ENCODE measurements around the gene LAMA5.

The LAMA5 gene

DNA sequence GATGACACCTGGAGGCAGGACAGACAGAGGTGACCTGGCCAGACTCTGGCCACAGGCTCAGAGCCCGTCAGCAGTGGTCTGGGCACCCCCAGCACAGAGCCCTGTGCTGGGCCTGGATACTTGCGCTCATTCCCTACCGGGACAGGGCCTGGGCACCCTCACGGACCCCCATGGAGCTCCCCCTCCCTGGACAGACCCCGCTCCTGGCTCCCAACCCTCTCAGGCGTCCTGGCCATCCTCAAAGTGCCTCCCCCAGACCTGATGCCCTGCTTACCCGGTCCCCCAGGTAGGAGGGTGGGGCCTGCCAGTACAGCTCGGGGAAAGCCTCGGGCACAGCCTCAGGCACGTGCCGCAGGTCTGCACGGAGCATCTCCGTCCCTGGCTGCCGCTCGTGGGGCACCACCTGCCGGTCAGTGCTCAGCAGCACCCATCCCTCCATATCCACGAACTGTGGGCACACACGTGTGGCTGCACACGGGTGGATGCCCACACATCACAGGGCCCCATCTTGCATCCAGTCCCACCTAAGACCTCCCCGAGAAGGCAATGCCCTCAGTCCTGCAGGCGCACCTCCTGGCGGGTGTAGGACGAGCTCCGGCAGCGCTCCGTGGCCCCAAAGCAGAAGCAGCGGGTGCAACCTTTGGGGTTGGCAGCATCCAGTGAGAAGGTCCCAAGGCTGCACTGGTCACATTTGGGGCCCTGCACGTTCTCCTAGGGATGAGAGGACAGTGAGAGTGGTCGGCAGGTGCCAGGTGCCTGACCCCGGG, 40.0 kb downstream of the LAMA5 start:
- no peak for DNase-seq

DNA sequence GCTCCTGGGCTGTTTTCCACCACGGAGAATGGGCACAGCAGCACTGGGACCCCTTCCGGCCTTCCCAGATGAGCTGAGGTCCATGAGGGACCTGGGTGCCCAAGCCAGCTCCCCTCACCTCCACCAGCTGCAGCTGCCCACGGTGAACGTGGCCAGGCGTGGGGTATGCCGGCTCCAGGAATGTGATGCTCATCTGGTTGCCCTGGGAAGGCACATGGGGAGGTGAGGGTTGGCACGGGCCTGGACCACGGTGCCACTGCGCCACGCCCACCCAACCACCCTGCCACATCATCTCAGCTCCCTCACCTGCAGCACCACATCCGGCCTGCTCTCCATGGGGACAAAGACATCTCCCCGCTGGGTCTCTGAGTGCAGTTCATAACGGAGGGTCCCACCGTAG, 40.6 kb downstream of the LAMA5 start:
- no peak for DNase-seq

DNA sequence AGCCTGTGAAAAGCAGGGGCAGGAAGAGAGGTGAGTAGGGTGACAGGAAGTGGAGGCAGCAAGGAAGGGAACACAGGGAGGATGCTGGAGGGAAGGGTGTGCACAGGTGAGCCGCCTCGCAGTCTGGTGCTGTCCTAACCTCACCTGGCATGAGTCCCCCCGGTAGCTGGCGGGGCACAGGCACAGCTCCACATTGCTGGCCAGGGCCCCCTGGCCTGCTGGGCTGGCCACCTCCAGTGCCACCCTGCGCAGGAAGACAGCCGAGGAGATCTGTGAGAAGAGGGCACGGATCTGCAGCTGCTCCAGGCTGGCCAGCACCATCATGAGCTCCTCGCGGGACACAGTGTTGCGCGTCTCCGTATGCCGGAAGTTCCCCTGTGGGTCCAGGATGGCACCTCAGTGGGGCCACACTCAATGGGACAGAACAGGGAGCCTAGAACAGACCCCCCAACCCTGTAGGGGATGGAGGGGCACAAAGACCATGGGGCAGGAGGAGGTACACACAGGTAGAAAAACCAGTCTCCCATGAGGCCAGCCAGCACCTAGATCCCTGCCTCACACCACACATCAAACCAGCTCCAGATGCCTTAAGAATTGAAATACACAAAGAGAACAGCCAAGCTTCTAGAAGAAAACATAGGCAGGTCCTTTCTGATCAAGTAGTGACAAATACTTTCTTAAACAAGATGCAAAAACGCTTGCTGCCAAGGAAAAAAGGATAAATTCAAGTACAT, 41.8 kb downstream of the LAMA5 start:
- no peak for DNase-seq

DNA sequence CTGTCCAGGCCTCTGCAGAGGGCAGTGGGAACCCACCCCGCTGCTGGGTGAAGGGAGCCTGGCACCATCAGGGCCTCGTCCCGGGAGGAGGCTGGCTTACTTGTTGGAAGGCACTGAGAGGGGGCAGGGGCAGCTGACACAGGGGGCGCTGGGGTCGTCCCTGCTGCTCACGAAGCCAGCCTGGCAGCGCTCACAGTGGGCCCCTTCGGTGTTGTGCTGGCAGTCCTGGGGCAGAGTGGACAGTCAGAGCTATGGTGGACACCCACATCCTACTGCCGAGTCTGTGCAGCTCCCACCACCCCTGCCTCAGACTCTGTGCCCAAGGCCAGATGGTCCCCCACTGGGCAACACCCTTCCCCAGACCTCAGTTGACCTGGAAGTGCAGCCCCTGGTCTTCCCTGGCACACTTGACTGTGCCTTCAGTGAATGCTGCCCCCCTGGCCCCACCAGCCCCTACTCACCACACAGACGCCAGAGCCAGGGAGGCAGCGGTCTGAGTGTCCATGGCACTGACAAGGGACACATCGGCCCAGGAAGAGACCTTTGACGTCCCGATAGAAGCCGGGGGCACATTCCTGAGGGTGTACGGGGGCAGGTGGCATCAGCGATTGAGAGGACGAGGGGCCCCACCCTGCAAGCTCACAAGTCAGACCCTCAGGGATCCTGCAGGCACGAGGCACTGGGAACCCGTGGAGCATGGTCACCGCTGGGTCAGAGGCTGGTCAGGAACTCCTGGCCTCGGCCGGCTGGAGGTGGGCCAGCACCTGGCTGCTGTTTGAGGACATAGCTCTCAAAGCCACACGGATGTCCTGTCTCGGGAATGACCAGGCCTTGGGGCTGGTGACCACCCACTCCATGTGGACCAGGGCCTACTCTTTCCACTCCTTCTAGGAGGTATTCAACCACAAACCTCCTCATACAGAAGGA, 42.9 kb downstream of the LAMA5 start:
- DNase-seq: no peak

DNA sequence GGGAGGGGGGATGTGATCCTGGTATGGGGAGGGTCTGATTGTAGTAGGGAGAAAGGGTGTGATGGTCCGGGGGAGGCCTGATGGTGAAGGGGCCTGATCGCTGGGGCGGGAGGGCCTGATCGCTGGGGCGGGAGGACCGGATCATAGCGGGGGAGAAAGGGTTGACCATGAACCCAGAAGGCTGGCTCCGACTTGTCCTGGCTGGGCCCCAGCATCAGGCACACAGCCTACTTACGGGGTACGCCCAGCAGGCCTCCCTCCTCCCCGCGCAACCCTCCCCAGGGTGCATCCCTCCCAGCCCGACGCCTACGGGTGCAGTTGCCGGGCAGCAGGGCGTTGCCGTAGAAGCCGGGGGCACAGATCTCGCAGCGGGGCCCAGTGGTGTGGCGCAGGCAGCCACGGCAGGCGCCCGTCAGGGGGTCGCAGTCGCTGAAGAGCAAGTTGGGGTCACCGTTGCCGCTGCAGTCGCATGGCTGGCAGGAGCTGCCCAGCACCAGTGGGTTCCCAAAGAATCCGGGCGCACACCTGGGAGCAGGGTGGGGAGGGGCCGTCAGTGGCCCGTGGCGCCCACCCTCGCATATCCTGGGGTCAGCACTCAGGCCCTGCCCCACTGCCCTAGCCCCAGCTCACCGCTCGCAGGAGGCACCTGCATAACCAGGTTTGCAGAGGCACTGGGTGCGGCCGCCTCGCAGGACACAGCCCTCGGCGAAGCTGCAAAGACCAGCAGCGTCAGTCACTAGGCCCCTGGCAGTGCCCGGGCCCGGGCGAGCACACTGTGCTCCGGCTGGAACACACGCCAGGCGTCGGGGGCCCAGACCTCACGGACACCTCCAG, 43.7 kb downstream of the LAMA5 start:
- DNase-seq: no peak

DNA sequence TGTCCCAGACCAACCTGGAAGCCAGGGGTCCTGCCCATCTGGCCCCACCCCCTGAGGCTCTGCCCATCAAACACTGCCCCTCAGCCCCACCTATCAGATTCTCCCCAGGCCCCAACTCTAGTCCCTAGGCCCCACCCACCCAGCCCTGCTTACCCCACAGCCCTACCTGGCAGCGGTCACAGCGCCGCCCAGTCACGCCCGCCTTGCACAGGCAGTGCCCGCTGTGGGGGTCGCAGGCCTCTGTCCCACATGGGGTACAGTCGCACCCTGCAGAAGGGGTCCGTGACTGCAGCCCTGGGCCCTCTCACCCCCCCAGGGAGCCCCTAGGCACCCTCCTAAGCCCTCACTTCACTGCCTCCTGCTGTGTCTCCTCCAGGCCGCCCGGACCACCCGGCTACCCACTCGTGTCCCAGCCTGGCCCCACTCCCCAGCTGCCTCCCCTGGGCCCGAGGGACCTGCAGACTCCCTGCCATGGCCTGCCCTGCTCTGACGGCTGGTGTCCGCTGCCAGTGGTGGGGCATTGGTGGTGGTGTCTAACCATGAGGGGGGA, 44.5 kb downstream of the LAMA5 start:
- DNase-seq: no peak

DNA sequence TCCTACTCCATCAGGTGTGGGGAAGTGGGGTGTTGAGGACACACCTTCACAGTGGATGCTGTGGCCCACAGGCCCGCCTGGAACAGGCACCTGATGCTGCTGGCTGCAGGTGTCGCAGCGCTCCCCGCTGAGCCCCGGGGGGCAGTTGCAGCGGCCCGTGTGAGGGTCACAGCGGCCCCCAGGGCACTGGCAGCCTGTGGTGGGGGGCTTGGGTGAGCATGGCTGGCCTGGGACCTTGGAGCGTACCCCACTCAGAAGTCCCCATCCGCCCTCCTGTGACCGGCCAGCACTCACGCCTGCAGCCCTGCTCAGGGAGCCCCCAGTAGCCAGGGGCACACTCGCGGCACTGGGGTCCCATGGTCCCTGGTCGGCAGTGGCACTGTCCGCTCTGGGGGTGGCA, 45.1 kb downstream of the LAMA5 start:
- no peak for DNase-seq

DNA sequence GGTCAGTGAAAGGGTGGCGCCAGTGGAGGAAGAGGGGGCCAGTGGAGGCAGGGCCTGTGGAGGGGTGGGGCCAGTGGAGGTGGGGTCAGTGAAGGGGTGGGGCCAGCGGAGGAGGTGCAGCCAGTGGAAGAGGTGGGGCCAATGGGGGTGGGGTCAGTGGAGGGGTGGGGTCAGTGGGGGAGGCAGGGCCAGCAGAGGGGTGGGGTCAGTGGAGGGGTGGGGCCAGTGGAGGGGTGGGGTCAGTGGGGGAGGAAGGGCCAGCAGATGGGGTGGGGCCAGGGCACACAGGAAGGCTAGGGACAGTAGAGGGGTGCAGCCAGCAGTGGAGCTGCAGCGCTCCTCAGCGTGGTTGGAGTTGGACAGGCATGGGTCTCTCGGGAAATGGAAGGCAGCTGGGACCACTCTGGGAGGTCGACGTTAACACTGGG, 45.6 kb downstream of the LAMA5 start:
- no peak for DNase-seq

DNA sequence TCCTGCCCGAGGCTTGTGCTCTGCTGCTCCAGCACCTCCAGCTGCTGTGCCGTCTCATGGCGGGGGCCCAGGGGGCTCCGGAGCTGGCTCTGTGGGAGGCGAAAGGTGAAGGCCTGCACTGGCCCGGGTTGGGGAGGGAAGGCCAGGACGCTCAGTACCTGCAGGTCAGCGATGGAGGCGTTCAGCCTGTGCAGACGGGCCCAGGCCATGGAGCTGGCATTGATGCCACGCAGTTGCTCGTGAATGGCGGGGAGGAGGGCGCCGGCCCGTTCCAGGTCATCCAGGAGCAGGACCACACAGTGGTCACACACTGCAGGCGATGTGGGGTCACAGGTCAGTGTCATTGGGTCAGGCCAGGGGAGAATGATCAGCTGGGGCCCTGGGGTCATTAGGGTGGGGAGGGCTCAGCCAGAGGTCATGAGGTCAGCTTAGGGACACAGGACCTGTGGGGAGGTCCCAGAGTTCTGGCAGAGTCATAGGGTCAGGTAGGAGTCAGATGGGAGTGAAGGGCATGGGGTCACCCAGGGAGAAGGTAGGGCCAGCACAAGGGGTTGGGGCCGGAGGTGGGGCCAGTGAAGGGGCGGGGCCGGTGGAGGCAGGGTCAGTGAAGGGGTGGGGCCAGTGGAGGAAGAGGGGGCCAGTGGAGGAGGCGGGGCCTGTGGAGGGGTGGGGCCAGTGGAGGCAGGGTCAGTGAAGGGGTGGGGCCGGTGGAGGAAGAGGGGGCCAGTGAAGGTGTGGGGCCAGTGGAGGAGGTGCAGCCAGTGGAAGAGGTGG, 46.3 kb downstream of the LAMA5 start:
- DNase-seq: no peak

DNA sequence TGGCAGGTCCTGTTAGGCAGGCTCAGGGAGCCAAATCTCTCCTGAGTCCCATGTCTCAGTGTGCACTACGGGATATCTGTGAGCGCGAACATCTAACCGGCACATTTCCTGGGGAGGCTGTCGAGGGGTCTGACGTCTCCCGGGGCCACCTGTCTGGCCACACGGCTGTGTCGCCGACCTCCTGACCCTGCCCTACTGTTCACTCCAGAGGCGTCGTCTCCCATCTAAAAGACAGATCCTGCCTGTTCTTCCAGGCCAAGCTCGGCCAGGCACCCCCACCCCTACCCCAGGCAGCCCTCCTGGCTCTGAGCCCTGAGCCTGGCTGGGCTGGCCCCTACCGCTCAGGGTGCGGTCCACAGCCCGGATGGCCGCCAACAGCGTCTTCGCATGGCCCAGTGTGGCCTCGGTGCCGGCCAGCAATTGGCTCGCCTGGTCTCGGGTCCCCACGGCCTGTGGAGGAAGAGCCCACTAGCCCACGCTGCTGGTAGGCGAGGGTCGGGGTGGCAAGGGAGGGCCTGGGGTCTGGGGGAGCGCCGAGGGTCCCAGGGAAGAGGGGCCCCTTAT, 47.7 kb downstream of the LAMA5 start:
- no peak for DNase-seq

DNA sequence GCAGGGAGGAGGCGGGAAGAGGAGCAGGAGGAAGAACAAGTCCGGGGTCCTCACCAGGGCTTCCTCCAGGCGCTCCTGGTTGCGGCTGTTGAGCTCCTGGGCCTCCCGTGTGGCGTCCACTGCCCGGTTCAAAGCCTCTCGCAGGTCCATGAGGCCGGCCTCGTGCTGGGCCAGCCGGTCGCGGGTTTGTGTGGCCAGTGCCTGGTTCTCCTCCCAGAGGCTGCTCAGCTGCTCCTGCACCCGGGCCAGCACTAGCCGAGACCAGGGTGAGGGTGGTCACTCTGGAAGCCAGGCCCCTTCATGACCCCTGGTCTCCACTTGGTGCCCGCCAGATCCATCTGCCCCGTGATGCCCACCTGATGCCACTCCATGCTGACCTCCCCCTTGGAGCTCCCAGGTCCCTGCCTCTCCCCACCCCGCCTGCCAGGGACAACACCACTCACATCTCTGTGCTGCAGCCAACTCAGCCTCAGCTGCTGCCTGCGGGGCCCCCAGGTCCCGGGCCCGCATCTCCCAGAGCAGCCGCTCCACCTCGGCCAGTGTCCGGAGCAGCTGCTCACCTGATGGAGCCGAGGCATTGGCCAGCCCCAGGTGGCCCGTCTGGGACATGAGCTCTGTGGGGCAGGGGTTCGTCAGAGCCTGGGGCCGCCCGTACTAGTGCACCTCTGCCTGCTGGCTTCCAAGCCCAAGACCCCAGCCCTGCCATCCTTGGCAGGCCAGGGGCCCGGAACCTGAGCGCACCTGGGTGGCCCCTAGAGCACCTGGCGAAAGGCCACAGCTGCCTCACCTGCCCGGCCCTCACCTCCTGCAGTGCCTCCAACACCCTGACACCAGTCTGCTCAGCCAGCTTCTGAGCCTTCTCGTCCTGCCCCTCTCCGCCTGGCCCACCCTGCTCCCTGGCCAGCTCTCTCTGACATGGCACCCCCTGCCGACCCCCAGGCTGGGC, 48.4 kb downstream of the LAMA5 start:
- no peak for DNase-seq

DNA sequence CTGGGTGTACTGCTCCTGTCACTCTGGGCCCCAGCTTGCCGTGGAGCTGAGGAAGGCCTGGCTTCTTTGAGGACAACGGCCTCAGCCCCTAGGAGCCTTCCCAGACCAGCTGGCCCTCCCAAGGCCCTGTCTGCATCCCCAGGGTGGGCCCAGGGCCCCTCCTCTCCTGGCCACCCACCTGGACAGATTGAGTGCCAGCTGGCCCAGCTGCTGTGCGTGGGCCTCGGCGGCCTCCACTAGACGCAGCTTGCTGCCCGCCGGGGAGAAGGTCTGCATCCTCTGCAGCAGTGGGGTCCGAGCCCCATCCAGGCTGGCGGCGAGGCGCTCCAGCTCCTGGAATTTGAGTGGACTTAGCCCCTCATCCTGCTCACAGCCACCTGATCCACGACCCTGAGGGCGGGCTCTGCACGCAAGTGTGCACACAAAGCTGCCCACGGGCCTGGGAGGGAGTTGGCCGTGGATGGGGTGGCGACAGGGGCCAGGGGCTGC, 49.9 kb downstream of the LAMA5 start:
- DNase-seq: no peak

DNA sequence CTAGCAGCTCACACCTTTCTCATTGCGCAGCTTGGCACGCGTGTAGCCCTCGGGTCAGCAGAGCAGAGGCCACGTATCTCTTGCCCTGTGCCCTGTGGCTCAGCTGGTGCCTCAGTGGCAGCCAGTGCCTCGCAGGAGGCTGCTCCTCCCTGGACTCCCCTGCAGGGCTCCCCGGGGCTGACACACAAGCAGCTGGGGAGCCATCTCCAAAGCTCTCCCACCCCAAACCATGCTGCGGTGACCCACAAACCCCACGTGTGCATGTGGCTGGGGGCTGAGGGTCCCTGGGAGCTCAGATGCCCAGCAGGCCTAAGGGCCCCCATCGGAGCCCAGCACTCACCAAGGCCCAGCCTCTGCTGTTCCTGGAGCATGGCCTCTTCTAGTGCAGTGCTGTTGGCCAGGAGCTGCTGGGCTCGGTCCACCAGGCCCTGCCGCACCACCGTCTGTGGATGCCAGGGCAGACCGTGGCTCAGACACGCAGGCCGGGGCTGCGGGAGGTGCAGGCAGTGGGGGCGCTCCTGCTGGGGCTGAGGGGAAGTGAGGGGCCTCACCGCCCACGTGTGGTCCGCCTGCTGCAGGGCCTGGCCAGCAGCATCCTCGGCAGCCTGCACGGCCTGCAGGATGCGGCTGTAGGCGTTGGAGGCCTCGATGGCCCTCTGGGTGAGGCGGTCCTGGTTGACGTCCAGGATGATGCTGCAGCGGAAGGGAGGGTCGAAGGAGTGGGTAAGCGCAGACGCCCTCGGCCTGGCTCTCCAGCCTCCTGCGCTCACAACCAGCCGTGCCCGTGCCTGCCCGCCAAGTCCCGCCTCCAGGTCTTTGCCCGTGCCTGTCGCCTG, 50.6 kb downstream of the LAMA5 start:
- no peak for DNase-seq

DNA sequence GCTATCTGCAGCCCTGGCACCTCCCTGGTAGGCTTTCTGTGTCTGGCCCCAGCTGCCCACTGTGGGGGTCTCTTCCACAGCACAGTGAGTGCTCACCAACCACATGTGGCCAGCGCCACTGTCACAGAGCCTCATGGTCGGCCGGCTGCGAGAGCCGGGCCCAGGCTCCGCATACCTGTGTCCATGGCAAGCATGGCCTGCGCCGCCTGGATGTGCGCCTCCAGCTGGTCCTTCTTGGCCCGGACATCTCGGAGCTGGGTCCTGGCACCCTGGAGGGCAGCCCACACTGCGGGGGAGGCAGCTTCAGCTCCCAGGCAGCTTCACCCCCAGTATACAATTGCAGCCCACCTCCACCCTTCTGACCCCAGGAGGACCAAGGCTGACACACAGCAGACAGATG, 51.3 kb downstream of the LAMA5 start:
- no peak for DNase-seq

DNA sequence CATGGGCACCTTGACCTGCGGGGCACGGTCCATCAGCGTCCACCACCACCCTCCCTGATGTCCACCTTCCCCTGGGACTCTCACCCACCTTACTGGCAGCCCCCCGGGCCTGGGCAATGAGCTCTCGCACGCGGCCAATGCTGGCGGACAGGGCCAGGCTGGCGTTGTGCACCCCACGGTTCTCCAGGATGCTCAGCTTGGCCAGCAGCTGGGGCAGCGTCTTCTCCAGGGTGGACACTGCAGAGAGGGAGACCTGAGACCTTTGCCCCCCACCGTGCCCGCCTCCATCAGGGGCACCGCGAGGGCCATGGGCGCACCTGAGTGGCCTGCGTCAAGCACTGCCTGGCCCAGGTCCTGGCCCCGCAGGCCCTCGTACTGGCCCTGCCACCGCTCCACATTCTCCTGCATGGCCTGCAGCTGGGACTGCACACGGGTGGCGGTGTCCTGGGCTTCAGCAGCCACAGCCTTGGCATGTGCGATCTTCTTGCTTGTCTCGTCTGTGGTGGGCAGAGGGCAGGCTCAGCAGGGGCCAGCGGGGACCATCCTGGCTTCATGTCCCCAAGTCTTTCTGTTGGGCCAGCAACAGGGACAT, 52.3 kb downstream of the LAMA5 start:
- DNase-seq: no peak

DNA sequence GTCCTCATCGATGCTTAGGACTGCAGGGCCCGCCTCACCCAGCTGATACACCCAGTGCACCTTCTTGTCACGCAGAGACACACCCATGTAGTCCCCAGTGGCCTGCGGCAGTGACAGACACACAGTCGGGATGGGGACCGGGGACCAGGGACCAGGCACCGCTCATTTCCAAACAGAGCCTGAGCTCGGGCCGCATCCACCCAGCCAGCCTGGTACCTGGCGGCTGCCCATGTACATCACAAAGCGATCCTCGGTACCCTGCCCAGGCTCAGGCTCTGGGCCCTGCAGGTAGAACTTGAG, 52.8 kb downstream of the LAMA5 start:
- DNase-seq: no peak

DNA sequence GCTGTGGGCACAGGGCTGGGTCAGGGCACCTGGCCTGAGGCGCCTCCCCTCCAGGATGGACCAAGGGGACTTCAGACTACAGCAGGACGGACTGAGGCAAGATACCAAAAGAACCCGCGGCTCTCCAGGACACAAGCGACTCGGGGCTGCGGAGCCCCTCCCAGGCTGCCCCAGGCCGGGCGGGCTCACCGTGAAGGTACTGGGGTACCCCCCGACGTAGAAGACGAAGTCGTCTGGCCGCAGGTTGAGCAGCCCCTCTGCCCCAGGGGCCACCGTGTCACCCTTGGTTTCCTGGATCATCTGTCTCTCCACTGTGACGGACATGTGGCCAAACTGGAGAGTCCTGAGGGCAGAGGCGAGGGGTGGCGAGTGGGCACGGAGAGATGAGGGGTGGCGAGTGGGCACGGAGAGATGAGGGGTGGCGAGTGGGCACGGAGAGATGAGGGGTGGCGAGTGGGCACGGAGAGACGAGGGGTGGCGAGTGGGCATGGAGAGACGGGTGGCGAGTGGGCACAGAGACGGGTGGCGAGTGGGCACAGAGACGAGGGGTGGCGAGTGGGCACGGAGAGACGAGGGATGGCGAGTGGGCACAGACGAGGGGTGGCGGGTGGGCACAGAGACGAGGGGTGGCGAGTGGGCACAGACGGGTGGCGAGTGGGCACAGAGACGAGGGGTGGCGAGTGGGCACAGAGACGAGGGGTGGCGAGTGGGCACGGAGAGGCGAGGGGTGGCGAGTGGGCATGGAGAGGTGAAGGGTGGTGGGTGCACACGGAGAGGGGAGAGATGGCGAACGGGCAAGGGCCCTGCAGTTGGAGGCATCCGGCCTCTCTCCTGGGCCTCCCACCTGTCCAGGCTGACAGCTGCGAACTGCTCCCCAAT, 53.4 kb downstream of the LAMA5 start:
- no peak for DNase-seq

Measured in GOT3 (cell line).